ENCODE results near the gene TMEM144.

The TMEM144 gene

GRCh38 chr4:158238575-158238974 lies 28.3 kb downstream of the TMEM144 start:
- H3K4me3 ChIP-seq (ENCODE audit: low read length), result no peak overlapping the region
- no peak for DNase-seq (ENCODE audit: low read depth)
- TF ChIP-seq CTCF (conservative IDR thresholded peaks at IDR 0.05; ENCODE audit: low read length), result no peak

GRCh38 chr4:158239196-158239595 lies 28.9 kb downstream of the TMEM144 start:
- DNase-seq (ENCODE audit: low read depth), result no peak
- TF ChIP-seq CTCF (conservative IDR thresholded peaks at IDR 0.05; ENCODE audit: low read length), result no peak
- no peak overlapping the region for H3K4me3 ChIP-seq (ENCODE audit: low read length)

- TF ChIP-seq CTCF (conservative IDR thresholded peaks at IDR 0.05; ENCODE audit: low read length), result no peak
- no peak overlapping the region for H3K4me3 ChIP-seq (ENCODE audit: low read length)
These were observed 32.8 kb downstream of the TMEM144 start for GRCh38 chr4:158243071-158243470.

GRCh38 chr4:158250321-158250720 lies 40.0 kb downstream of the TMEM144 start:
- TF ChIP-seq CTCF (conservative IDR thresholded peaks at IDR 0.05; ENCODE audit: low read length), result no peak
- no peak overlapping the region for H3K4me3 ChIP-seq (ENCODE audit: low read length)
- no peak for DNase-seq (ENCODE audit: low read depth)

More at GRCh38 chr4:158243071-158243470, 32.8 kb downstream of the TMEM144 start:
- no peak for DNase-seq (ENCODE audit: low read depth)

GRCh38 chr4:158253350-158253980 lies 43.2 kb downstream of the TMEM144 start:
- peak; percentile 56 for DNase-seq (ENCODE audit: low read depth)
- no peak overlapping the region for H3K4me3 ChIP-seq (ENCODE audit: low read length)
- TF ChIP-seq CTCF (conservative IDR thresholded peaks at IDR 0.05; ENCODE audit: low read length), result peak; percentile 82

- no peak overlapping the region for H3K4me3 ChIP-seq (ENCODE audit: low read length)
- DNase-seq (ENCODE audit: low read depth), result no peak
- no peak for TF ChIP-seq CTCF (conservative IDR thresholded peaks at IDR 0.05; ENCODE audit: low read length)
These were observed 44.0 kb downstream of the TMEM144 start for GRCh38 chr4:158254292-158254691.

GRCh38 chr4:158255727-158256324 lies 45.5 kb downstream of the TMEM144 start:
- peak; percentile 88 for TF ChIP-seq CTCF (conservative IDR thresholded peaks at IDR 0.05; ENCODE audit: low read length)
- DNase-seq (ENCODE audit: low read depth), result peak; percentile 61
- H3K4me3 ChIP-seq (ENCODE audit: low read length), result no peak overlapping the region
